GM18951 (cell line): ENCODE measurements around the gene SBF2.

ENCODE experiments used
- POLR2A ChIP-seq: IDR thresholded peaks from 4 replicates; pipeline ENCODE4 v1.6.1; 2011; ENCODE audit warnings: mild to moderate bottlenecking; ENCODE audit not compliant: insufficient read length, insufficient read depth; ENCODE audit errors: extremely low read depth
- in situ Hi-C: fragments of 300-500 bp; cut with MboI; formaldehyde crosslinking; loops from one replicate; pipeline ENCODE4 v1.12.0; 2022; ENCODE audit warnings: low sequenced_read_pairs, mixed read lengths, inconsistent platforms; ENCODE audit not compliant: unreplicated experiment

The SBF2 gene

GRCh38 chr11:10208131-10208575, 85.9 kb downstream of the SBF2 start:
- in situ Hi-C loops: no loop called here

GRCh38 chr11:10205928-10206327, 88.1 kb downstream of the SBF2 start:
- no peak for TF ChIP-seq POLR2A
- in situ Hi-C loops: no loop called here

More at GRCh38 chr11:10208131-10208575, 85.9 kb downstream of the SBF2 start:
- no peak for TF ChIP-seq POLR2A

DNA sequence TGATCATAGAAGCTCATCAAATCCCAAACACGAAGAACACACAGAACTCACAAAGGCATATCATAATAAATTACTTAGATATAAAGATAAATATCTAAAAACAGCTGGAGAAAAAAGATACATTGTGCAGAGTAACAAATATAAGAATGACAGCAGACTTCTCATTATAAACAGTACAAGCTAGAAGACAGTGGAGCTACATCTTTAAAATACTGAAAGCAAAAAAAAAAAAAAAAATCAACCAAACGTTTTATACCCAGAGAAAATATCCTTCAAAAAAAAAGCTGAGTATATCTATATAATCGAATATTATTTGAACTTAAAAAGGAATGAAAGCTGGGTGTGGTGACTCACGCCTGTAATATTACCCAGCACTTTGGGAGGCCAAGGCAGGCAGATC, 90.0 kb downstream of the SBF2 start:
- no peak for TF ChIP-seq POLR2A
- in situ Hi-C loops: no loop called here

DNA sequence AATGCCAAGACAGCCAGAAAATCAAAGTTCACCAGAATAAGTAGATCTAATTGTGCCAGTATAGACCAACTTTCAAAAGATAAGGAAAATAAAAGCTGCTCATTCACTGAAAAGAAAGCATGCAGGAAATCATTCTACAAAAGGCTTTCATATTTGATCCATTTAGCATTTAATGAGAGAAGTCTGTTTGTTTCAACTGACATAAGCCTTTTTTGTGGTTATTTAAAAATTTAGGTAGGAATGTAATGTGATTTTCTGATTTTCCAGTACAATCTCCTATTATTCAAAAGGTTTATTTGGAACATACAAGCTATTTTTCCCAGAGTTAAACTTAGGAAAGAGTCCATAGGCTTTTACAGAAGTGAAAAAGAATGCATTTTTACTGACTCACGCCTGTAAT, 92.7 kb downstream of the SBF2 start:
- TF ChIP-seq POLR2A: no peak
- in situ Hi-C loops: no loop called here

DNA sequence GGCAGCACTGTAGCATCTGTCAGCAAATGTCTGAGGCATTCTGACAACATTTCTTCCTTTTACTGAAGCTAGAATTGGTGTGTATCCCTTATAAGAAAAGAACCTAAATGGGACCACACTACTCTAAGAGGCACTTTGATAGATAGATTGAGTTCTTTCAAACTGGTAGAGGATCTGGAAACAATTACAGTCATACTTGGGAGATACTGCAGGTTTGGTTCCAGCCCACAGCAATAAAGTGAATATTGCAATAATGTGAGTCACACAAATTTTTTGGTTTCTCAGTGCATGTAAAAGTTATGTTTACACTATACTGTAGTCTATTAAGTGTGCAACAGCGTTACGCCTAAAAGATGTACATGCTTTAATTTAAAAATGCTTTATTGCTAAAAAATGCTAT, 96.9 kb downstream of the SBF2 start:
- in situ Hi-C loops: no loop called here
- no peak for TF ChIP-seq POLR2A

DNA sequence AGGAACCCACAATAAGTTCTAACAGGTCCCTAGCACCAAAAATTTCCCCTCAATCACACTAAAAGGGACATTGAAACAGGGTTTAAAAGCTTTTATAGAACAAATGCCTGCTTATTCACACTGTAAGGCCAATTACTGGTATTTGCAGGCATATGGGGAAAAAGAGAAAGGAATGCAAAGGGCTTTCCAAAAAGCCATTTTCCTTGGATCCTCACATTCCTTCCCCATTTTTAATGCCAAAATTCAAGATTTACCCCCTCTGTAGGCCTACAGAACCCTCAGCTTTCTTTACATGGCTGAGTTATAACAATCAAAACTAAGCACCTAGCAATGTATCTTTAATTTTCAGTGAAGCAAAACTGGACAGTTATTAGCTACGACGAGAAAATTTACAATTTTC, 102.0 kb downstream of the SBF2 start:
- in situ Hi-C loops: no loop called here
- TF ChIP-seq POLR2A: no peak

GRCh38 chr11:10181811-10182210, 112.2 kb downstream of the SBF2 start:
- TF ChIP-seq POLR2A: no peak
- in situ Hi-C loops: no loop called here

DNA sequence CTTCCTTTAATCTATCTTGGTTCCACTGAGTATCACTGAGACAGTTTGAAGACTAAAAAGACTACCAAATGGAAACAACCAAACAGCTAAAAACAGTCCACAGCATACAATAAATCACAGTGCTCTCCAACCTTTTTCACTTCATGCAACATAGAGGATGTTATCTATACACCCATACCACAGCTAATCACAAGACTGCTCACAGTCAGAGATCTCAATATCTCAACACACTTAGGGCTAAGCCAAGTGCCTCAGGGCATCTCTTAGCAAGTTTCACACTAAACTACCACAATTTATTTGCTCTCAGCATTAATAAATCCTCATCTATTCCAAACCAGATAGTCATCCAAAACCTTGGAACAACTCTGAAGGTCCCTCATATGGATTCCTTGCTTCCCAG, 129.4 kb downstream of the SBF2 start:
- no peak for TF ChIP-seq POLR2A
- in situ Hi-C loops: no loop called here

DNA sequence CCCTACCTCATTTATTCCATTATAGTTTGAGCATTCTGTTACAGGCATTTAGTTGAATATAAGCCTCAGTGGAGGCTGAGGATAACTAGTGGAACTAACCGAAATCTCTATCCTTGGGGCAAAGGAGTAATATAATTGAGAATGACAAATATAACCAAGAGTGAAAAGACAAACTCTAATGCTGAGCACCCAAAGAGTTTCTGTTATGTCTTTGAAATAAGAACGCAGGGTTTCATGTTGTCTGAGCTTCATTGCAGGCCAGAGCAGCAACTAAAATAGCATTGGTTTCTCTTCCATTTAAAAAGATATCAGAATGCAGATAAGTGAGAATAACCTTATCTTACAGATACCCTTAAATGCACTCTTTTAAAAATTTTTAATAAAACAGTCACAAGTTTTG, 131.8 kb downstream of the SBF2 start:
- TF ChIP-seq POLR2A: no peak
- in situ Hi-C loops: no loop called here

- in situ Hi-C loops: no loop called here
- TF ChIP-seq POLR2A: no peak
Measured at GRCh38 chr11:10160350-10160749, 133.7 kb downstream of the SBF2 start.

- in situ Hi-C loops: no loop called here
- TF ChIP-seq POLR2A: no peak
Measured at GRCh38 chr11:10158461-10158860, 135.6 kb downstream of the SBF2 start.

GRCh38 chr11:10155793-10156490, 138.1 kb downstream of the SBF2 start:
- in situ Hi-C loops: no loop called here
- TF ChIP-seq POLR2A: no peak

GRCh38 chr11:10150800-10151199, 143.2 kb downstream of the SBF2 start:
- TF ChIP-seq POLR2A: no peak
- in situ Hi-C loops: no loop called here

- in situ Hi-C loops: no loop called here
- no peak for TF ChIP-seq POLR2A
Measured at GRCh38 chr11:10149553-10149952, 144.5 kb downstream of the SBF2 start.

GRCh38 chr11:10147195-10147594, 146.8 kb downstream of the SBF2 start:
- TF ChIP-seq POLR2A: no peak
- in situ Hi-C loops: no loop called here
